ENCODE measurements around the gene CNR2.
"Not testable (repeated sequence)": the region's sequence is repeated elsewhere in the genome, so short reads cannot be mapped to it uniquely, and the experiment has no call there.

Gene CNR2

DNA sequence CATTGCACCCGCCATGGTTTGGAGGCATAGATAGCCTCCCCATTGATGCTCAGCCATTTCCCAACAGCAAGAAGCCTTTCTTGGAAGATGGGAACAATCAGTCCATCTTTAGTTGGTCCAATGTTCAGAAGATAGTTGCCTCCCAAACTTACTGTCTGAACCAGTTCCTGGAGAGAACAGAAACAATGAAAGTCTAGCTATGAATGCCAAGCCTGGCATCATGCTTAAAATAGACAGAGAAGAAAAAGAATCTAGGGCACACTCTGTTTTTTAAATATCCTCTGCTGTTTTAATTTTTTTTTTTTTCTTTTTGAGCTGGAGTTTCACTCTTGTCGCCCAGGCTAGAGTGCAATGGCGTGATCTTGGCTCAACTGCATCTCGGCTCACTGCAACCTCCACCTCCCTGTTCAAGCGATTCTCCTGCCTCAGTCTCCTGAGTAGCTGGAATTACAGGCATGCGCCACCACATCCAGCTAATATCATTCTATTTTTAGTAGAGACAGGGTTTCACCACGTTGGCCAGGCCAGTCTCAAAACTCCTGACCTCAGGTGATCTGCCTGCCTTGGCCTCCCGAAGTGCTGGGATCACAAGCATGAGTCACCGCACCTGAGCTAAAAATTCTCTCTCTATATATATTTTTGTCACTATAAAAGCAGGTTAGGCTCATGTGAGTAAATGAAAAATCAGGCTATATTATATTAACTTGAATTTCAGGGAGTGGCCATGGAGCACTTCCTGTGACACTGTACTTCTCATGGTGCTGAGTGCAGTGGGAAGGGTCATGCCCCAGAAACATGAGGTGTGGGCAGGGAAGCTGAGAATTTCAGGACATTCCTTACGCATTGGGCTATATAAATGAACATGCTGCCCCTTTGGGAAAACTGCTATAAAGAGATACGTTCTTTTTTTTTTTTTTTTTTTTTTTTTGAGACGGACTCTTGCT is 64.2 kb downstream of the CNR2 start:
- no peak overlapping the region for H3K4me3 ChIP-seq (ENCODE audit: low read length)
- no peak for TF ChIP-seq ZNF274 (IDR thresholded peaks at IDR 0.05; ENCODE audit: low read depth, low read length)

DNA sequence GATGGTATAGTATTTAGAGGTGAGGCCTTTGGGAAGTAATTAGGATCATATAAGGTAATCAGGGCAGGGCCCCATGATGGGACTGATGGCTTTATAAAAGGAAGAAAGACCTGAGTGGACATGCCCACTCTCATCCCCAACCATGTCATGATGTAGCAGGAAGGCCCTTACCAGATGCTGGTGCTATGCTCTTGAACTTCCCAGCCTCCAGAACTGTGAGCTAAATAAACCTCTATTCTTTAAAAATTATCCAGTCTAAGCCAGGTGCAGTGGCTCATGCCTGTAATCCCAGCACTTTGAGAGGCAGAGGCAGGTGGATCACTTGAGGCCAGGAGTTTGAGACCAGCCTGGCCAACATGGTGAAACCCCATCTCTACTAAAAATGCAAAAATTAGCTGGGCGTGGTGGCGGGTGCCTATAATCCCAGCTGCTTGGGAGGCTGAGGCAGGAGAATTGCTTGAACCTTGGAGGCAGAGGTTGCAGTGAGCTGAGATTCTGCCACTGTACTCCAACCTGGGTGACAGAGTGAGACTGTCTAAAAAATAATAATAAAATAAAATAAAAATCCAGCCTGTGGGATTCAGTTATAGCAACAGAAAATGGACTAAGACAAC is 65.6 kb downstream of the CNR2 start:
- H3K4me3 ChIP-seq (ENCODE audit: low read length): not testable (repeated sequence)

DNA sequence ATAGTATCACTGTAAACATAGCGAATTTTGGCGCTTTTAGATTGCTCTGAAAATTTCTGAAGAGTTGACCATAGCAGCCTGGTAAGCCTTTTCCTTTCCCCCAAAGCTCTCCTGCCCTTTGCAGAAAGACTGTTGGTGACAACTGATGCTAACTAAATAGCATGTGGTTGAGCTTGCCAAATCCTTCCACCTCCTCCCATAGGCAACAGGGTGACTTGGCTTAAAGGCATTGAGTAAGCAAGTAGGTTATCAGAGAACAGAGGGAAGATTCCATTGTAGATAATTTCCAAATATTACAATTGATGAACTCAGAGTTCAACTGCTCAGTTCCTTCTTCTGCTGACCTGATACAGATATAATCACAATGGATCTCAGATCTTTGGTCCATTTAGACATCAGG is 68.0 kb downstream of the CNR2 start:
- H3K4me3 ChIP-seq (ENCODE audit: low read length): no peak overlapping the region

DNA sequence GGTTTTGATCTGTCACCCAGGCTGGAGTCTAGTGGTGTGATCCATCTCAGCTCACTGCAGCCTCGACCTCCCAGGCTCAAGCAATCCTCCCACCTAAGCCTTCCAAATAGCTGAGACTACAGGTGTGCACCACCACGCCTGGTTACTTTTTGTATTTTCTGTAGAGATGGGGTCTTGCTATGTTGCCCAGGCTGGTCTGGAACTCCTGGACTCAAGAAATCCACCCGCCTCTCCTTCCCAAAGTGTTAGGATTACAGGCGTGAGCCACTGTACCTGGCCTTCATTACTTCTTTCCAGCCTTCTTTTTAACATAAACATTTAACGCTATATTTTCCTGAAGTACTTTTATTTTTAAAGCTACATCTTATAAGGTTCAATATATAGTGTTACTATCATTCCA is 69.5 kb downstream of the CNR2 start:
- TF ChIP-seq ZNF274 (IDR thresholded peaks at IDR 0.05; ENCODE audit: low read depth, low read length): no peak

More for the DNA sequence above, 68.0 kb downstream of the CNR2 start:
- TF ChIP-seq ZNF274 (IDR thresholded peaks at IDR 0.05; ENCODE audit: low read depth, low read length): no peak

DNA sequence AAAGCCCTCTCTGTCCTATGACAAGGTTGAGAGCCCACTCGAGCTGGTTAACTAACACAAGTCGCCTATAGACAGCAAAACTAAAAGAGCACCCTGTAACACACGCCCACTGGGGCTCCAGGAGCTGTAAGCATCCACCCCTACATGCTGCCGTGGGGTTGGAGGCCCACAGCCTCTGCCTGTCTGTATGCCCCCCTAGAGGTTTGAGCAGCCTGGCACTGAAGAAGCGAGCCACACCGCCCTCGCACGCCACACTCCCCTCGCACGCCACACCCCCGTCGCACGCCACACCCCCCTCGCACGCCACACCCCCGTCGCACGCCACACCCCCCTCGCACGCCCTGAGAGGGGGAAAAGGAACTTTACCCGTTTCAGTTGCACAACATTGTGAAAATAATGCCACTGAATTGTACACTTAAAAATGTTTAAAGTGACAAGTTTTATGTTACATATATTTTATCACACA is 74.7 kb downstream of the CNR2 start:
- peak overlapping the region; percentile 29; the same call in 1 of the 2 replicates for H3K4me3 ChIP-seq (ENCODE audit: low read length)
- TF ChIP-seq ZNF274 (IDR thresholded peaks at IDR 0.05; ENCODE audit: low read depth, low read length): no peak

More for the DNA sequence above, 69.5 kb downstream of the CNR2 start:
- H3K4me3 ChIP-seq (ENCODE audit: low read length): no peak overlapping the region

DNA sequence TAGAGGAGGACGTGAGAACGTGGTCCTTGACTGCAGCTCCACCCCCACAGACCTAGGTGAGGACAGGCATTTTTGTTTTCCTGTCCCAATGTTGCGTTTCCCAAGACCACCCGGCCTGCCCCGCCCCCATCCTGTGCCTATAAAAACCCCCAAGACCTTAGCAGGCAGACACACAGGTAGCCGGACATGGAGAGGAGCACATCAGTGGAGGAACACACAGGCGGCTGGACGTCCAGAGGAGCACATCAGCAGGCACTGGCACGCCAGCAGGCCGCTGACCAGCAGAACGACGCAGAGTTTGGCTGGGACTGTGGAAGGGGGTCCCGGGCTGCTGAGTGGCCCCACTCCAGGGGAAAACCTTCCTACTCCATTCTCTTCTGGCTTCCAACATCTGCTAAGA is 75.3 kb downstream of the CNR2 start:
- TF ChIP-seq ZNF274 (IDR thresholded peaks at IDR 0.05; ENCODE audit: low read depth, low read length): no peak
- H3K4me3 ChIP-seq (ENCODE audit: low read length): no peak overlapping the region; the same call in 1 of the 2 replicates

DNA sequence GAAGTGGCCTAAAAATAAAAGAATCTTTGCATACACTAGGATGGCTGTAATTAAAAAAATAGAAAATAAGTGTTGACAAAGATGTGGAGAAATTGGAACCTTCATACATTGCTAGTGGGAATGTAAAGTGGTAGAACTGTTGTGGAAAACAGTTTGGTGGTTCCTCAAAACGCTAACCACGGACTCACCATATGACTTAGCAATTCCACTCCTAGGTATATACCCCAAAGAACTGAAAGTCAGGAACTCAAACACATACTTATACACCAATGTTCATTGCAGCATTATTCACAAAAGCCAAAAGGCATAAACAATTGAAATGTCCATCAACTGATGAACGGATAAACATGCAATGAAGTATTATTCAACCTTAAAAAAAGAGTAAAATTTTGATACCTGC is 77.1 kb downstream of the CNR2 start:
- H3K4me3 ChIP-seq (ENCODE audit: low read length): no peak overlapping the region
- no peak for TF ChIP-seq ZNF274 (IDR thresholded peaks at IDR 0.05; ENCODE audit: low read depth, low read length)

DNA sequence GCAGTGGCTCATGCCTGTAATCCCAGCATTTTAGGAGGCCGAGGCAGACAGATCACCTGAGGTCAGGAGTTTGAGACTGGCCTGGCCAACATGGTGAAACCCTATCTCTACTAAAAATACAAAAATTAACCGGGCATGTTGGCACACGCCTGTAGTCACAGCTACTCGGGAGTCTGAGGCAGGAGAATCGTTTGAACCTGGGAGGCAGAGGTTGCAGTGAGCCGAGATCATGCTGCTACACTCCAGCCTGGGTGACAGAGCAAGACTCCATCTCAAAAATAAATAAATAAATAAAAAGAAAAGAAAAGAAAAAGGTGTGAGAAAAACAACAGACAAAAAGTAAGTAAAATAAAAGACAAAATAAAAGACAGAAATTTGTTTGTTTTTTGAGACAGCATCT is 79.0 kb downstream of the CNR2 start:
- not testable (repeated sequence) for H3K4me3 ChIP-seq (ENCODE audit: low read length)

DNA sequence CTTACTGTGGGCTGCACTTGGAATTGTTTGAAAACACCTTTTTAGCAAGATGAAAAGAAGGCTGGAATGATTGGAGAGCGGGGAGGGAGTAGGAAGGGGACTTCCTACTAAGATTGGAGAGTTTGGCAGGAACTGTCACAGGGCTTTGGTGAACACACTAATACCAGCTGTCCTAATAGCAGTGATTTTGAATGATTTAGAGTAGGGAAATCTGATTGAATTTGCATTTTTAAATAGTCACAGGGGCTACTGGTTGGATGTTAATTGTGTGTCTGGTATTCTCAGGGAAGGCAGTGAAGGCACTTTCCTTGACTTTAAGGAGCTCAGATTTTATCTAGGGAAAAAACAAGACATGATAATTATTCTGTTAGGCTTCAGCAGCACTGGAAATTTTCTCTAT is 85.4 kb downstream of the CNR2 start:
- H3K4me3 ChIP-seq (ENCODE audit: low read length): no peak overlapping the region
- TF ChIP-seq ZNF274 (IDR thresholded peaks at IDR 0.05; ENCODE audit: low read depth, low read length): no peak

DNA sequence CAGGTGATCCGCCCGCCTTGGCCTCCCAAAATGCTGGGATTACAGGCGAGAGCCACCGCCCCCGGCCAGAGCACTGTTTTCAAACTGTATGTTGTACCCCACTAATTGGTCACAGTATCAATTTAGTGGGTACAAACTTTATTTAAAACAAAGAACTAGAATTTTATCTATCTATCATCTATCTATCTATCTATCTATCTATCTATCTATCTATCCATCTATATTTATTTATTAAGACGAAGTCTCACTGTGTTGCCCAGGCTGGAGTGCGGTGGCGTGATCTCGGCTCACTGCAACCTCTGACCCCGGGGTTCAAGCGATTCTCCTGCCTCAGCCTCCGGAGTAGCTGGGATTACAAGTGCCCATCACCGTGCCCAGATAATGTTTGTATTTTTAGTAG is 86.6 kb downstream of the CNR2 start:
- not testable (repeated sequence) for H3K4me3 ChIP-seq (ENCODE audit: low read length)

DNA sequence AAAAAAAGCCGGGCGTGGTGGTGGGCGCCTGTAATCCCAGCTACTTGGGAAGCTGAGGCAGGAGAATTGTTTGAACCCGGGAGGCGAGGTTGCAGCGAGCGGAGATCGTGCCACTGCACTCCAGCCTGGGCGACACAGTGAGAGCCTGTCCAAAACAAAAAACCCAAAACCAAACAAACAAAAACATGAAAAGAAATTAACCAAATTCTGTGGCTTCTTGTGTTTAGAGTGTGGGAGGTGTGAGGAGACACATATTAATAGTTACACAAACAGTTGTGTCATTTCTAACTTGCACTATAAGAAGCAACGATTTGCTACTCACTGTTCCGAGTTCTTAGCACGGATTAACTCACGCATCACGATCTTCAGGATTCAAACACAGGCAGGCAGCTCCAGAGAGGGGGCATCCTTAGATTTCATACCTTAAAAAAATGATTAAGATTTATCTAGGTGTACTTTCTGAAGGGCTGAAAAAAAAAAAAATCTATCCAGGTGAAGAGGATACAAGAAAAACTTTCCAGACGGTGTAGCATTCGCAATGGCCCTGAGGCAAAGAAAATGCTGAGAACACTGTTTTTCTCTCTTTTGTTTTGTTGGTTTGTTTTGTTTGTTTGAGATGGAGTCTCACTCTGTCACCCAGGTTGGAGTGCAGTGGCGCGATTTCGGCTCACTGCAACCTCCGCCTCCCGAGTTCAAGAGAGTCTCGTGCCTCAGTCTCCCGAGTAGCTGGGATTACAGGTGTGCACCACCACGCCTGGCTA is 87.2 kb downstream of the CNR2 start:
- no peak for TF ChIP-seq ZNF274 (IDR thresholded peaks at IDR 0.05; ENCODE audit: low read depth, low read length)
- peak overlapping the region; percentile 82; the same call in 1 of the 2 replicates for H3K4me3 ChIP-seq (ENCODE audit: low read length)

DNA sequence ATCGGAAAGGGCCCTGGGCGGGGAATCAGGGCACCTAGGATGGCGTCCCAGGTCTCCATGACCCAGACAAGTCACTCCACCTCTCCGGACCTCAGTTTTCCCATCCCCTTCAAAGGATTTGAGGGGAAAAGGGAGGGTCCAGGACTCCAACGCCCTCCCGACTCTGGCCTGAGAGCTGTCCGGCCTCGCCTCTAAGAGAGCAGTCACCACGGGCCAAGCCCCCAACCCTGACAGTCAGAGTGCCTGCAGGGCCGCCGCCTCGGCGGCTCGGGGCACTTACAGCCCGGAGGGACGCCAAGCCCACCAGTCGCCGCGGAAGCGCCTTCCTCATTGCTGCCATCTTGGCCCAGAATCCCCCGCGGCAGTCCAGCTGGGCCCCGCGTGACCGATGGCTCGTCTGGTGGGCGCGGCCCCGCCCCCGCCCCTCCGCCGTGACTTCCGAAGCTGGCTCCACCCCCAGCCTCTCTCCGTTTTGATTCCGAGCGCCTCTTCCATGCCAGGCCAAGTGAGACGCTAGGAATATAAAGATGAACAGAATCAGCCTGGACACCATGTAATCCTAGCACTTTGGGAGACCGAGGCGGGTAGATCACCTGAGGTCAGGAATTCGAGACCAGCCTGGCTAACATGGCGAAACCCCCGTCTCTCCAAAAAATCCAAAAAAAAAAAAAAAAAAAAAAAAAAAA is 87.9 kb downstream of the CNR2 start, which contains the start of gene HMGCL:
Gene HMGCL (minus strand): TSS at position 354 of the 686 bp plus-strand sequence. CDS start 14 bp downstream, at position 340.
- no peak for TF ChIP-seq ZNF274 (IDR thresholded peaks at IDR 0.05; ENCODE audit: low read depth, low read length)
- H3K4me3 ChIP-seq (ENCODE audit: low read length): peak within 1 kb of the TSS; percentile 82

DNA sequence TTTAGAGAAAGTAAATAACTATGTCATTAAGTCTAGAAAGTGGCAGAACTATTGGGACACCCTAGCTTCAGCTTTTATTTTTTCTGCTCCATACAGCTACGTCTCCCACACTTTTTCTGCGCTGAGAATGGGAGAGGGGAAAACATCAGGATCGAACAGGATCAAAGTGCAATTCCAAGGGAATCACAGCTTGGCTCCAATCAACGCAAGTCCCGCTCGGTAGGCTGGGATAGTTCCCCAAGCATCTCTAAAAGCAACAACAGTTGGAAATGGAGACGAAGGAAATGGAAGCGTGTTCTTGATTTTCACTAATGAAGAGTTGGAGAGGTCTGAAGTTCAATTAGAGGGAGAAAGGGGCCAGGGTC is 88.5 kb downstream of the CNR2 start:
- no peak for TF ChIP-seq ZNF274 (IDR thresholded peaks at IDR 0.05; ENCODE audit: low read depth, low read length)
- H3K4me3 ChIP-seq (ENCODE audit: low read length): peak overlapping the region; percentile 82

DNA sequence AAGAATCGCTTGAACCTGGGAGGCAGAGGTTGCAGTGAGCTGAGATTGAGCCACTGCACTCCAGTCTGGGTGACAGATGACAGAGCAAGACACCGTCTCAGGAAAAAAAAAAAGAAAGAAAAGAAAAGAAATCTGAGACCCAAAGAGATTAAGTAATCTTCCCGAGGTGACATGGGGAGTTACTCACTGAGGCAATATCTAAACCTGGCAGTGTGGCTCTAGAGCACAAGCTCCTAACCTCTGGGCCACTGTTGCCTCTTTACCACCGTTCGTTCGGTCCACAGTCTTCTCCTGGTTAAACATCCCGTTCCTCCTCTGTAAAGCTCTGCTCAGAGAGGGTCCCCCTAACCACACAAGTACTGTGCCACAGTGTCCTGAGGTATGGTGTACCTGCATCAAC is 89.4 kb downstream of the CNR2 start:
- TF ChIP-seq ZNF274 (IDR thresholded peaks at IDR 0.05; ENCODE audit: low read depth, low read length): no peak
- H3K4me3 ChIP-seq (ENCODE audit: low read length): no peak overlapping the region

All from GM08714 (cell line).